ENCODE measurements around the gene TRAF6.

DNA sequence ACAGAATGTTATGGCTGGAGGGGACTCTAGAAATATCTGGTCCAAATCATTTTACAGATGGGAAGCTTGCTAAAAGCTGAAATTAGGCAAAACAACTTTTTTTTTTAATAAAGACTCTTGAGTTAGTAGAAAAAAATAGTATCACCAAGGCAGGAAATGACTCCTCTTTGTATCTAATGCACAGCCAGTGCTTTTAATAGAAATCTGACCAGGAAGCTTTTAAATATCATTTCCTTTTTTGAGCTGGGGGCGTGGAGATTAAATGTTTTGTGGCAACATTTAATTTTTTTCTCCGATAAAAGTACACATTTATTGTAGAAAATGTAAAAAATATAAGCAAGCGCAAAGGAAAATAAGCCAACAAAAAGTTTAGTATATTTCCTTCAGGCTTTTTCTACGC lies 22.5 kb downstream of the TRAF6 start:
- no peak for TF ChIP-seq CTCF (conservative IDR thresholded peaks at IDR 0.05; ENCODE audit: low read depth, low read length)
- TF ChIP-seq EZH2phosphoT487 (IDR thresholded peaks at IDR 0.05; ENCODE audit: borderline replicate concordance, low read length), result no peak
- TF ChIP-seq EZH2 (IDR thresholded peaks at IDR 0.05; ENCODE audit: low read length, unreplicated experiment), result no peak

All from PC-3 (cell line).